Neural cell (in vitro differentiated cells): ENCODE results near the gene LIG1. TPM values are rescaled to one million over a fixed set of nuclear protein-coding genes. Genes with fewer than 3 reads are reported as not detected.

Experiments used
- H2AFZ ChIP-seq: fragments of 200-600, 300-800 bp; sonication (generic), shearing (Covaris generic); 2 replicates; pipeline ENCODE4 v1.6.0; 2014; ENCODE audit warnings: low read depth, mild to moderate bottlenecking, antibody characterized with exemption, low read length, moderate library complexity
- H3F3A ChIP-seq: fragments of 200-600 bp; shearing (Covaris generic); 2 replicates; pipeline ENCODE4 v1.6.1; 2016; ENCODE audit warnings: mild to moderate bottlenecking, moderate library complexity, mixed read lengths, antibody characterized with exemption, low read length; ENCODE audit not compliant: insufficient read depth, poor library complexity, severe bottlenecking
- H3K27ac ChIP-seq: fragments of 200-600, 300-800 bp; sonication (generic), shearing (Covaris generic); 2 replicates; pipeline ENCODE4 v1.5.1; 2014; ENCODE audit warnings: mild to moderate bottlenecking, low read length, moderate library complexity
- H3K27me3 ChIP-seq: fragments of 300-800, 200-600 bp; sonication (generic), shearing (Covaris generic); 2 replicates; pipeline ENCODE4 v1.6.0; 2014; ENCODE audit warnings: mild to moderate bottlenecking, low read depth, low read length, moderate library complexity; ENCODE audit not compliant: insufficient read depth
- H3K36me3 ChIP-seq: fragments of 300-800, 200-600 bp; sonication (generic), shearing (Covaris generic); 2 replicates; pipeline ENCODE4 v1.5.1; 2014; ENCODE audit warnings: mild to moderate bottlenecking, antibody characterized with exemption, low read length, moderate library complexity; ENCODE audit not compliant: insufficient read depth
- H3K4me2 ChIP-seq: fragments of 300-800, 200-600 bp; sonication (generic), shearing (Covaris generic); 2 replicates; pipeline ENCODE4 v1.6.0; 2014; ENCODE audit warnings: mild to moderate bottlenecking, low read length
- H3K4me3 ChIP-seq: fragments of 300-800, 200-600 bp; sonication (generic), shearing (Covaris generic); 2 replicates; pipeline ENCODE4 v1.5.1; 2014; ENCODE audit warnings: mild to moderate bottlenecking, low read length, moderate library complexity
- H3K79me2 ChIP-seq: fragments of 200-600 bp; shearing (Covaris generic); replicated peaks from 2 replicates; pipeline ENCODE4 v1.6.0; 2014; ENCODE audit warnings: mild to moderate bottlenecking, low read length, moderate library complexity; ENCODE audit not compliant: insufficient read depth
- H3K9ac ChIP-seq: fragments of 300-800, 200-600 bp; sonication (generic), shearing (Covaris generic); 2 replicates; pipeline ENCODE4 v1.6.1; 2016; ENCODE audit warnings: mild to moderate bottlenecking, low read length, mixed read lengths
- H3K9me2 ChIP-seq: fragments of 200-600 bp; shearing (Covaris generic); 2 replicates; pipeline ENCODE4 v1.6.1; 2016; ENCODE audit warnings: mild to moderate bottlenecking, low read length, mixed read lengths; ENCODE audit not compliant: insufficient read depth
- H3K9me3 ChIP-seq: fragments of 200-600, 300-800 bp; sonication (generic), shearing (Covaris generic); 2 replicates; pipeline ENCODE4 v1.6.1; 2016; ENCODE audit warnings: mild to moderate bottlenecking, mixed run types, low read length, moderate library complexity, mixed read lengths
- H4K20me1 ChIP-seq: fragments of 200-600 bp; shearing (Covaris generic); 2 replicates; pipeline ENCODE4 v1.6.1; 2016; ENCODE audit warnings: mild to moderate bottlenecking, mixed run types; ENCODE audit not compliant: insufficient read depth
- EP300 ChIP-seq: fragments of 450-650 bp; conservative IDR thresholded peaks from 2 replicates; pipeline ENCODE4 v1.6.1; 2014; ENCODE audit warnings: antibody characterized with exemption, mild to moderate bottlenecking, moderate library complexity; ENCODE audit not compliant: poor library complexity, severe bottlenecking
- EZH2 ChIP-seq: fragments of 200-600, 300-800 bp; shearing (Covaris generic), sonication (generic); IDR thresholded peaks from 2 replicates; pipeline ENCODE4 v1.6.1; 2014; ENCODE audit warnings: antibody characterized with exemption, low read length, borderline replicate concordance, mild to moderate bottlenecking; ENCODE audit not compliant: insufficient read depth, poor library complexity, severe bottlenecking
- MXI1 ChIP-seq: fragments of 450-650 bp; conservative IDR thresholded peaks from 2 replicates; pipeline ENCODE4 v1.6.1; 2014; ENCODE audit warnings: antibody characterized with exemption, mild to moderate bottlenecking; ENCODE audit not compliant: poor library complexity, severe bottlenecking
- POLR2AphosphoS5 ChIP-seq: IDR thresholded peaks from 2 replicates; pipeline ENCODE4 v1.6.1; 2012
- RAD21 ChIP-seq: fragments of 450-650 bp; conservative IDR thresholded peaks from 2 replicates; pipeline ENCODE4 v1.6.1; 2014; ENCODE audit warnings: antibody characterized with exemption, mild to moderate bottlenecking, moderate library complexity
- SMC3 ChIP-seq: fragments of 450-650 bp; conservative IDR thresholded peaks from 2 replicates; pipeline ENCODE4 v1.6.1; 2014; ENCODE audit warnings: antibody characterized with exemption, mild to moderate bottlenecking, moderate library complexity; ENCODE audit not compliant: poor library complexity
- TAF1 ChIP-seq: IDR thresholded peaks from 2 replicates; pipeline ENCODE4 v1.6.1; 2012; ENCODE audit warnings: low read depth
- polyA plus RNA-seq: library from polyadenylated mRNA; depleted of rRNA; stranded (reverse); fragments of >200 nt; gene quantifications from 2 replicates; pipeline ENCODE4 v1.2.3, GENCODE V29; 2014
- TF ChIP-seq, protein P1 (sequence below): fragments of 450-650 bp; IDR thresholded peaks from 2 replicates; pipeline ENCODE4 v1.5.1; 2014; ENCODE audit warnings: antibody characterized with exemption, mild to moderate bottlenecking, moderate library complexity; ENCODE audit not compliant: poor library complexity, severe bottlenecking
- TF ChIP-seq, protein P2 (sequence below): IDR thresholded peaks from 2 replicates; pipeline ENCODE4 v1.6.1; 2012; ENCODE audit warnings: borderline replicate concordance

The LIG1 gene
- polyA plus RNA-seq, 1 donor from 2014 or later = 33.9 TPM

DNA sequence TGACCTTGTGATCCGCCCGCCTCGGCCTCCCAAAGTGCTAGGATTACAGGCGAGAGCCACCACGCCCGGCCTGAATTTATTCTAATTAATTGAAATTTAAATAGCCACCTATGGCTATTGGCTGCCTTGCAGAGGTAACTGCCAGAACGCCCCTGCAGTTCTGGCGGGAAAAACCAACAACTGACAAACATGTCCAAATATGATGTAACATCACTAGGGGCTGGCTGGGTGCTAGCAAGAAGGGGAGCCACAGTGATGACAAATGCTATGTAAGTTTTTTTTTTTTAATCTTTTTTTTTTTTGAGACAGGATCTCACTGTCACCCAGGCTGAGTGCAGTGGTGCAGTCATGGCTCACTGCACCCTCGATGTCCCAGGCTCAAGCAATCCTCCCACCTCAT is 13.2 kb upstream of the LIG1 start:
- Histone ChIP-seq H3K9ac (no peak overlapping the region), H3F3A (no peaks in the 10 kb centered on the region), H4K20me1 (no peaks in the 10 kb centered on the region), H3K79me2 (no peaks in the 10 kb centered on the region), H3K9me3 (peaks cover 11% of the 10 kb centered on the region), H3K4me2 (no peak overlapping the region), H3K9me2 (no peaks in the 10 kb centered on the region), H3K27me3 (no peaks in the 10 kb centered on the region), H3K4me3 (no peak overlapping the region), H3K27ac (no peak overlapping the region), H3K36me3 (no peaks in the 10 kb centered on the region), H2AFZ (no peak overlapping the region)
- no peak for TF ChIP-seq SMC3
- no peak for TF ChIP-seq EZH2
- TF ChIP-seq, protein P1, sequence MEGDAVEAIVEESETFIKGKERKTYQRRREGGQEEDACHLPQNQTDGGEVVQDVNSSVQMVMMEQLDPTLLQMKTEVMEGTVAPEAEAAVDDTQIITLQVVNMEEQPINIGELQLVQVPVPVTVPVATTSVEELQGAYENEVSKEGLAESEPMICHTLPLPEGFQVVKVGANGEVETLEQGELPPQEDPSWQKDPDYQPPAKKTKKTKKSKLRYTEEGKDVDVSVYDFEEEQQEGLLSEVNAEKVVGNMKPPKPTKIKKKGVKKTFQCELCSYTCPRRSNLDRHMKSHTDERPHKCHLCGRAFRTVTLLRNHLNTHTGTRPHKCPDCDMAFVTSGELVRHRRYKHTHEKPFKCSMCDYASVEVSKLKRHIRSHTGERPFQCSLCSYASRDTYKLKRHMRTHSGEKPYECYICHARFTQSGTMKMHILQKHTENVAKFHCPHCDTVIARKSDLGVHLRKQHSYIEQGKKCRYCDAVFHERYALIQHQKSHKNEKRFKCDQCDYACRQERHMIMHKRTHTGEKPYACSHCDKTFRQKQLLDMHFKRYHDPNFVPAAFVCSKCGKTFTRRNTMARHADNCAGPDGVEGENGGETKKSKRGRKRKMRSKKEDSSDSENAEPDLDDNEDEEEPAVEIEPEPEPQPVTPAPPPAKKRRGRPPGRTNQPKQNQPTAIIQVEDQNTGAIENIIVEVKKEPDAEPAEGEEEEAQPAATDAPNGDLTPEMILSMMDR = no peak
- no peak for TF ChIP-seq POLR2AphosphoS5
- TF ChIP-seq, protein P2, sequence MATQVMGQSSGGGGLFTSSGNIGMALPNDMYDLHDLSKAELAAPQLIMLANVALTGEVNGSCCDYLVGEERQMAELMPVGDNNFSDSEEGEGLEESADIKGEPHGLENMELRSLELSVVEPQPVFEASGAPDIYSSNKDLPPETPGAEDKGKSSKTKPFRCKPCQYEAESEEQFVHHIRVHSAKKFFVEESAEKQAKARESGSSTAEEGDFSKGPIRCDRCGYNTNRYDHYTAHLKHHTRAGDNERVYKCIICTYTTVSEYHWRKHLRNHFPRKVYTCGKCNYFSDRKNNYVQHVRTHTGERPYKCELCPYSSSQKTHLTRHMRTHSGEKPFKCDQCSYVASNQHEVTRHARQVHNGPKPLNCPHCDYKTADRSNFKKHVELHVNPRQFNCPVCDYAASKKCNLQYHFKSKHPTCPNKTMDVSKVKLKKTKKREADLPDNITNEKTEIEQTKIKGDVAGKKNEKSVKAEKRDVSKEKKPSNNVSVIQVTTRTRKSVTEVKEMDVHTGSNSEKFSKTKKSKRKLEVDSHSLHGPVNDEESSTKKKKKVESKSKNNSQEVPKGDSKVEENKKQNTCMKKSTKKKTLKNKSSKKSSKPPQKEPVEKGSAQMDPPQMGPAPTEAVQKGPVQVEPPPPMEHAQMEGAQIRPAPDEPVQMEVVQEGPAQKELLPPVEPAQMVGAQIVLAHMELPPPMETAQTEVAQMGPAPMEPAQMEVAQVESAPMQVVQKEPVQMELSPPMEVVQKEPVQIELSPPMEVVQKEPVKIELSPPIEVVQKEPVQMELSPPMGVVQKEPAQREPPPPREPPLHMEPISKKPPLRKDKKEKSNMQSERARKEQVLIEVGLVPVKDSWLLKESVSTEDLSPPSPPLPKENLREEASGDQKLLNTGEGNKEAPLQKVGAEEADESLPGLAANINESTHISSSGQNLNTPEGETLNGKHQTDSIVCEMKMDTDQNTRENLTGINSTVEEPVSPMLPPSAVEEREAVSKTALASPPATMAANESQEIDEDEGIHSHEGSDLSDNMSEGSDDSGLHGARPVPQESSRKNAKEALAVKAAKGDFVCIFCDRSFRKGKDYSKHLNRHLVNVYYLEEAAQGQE = no peak

DNA sequence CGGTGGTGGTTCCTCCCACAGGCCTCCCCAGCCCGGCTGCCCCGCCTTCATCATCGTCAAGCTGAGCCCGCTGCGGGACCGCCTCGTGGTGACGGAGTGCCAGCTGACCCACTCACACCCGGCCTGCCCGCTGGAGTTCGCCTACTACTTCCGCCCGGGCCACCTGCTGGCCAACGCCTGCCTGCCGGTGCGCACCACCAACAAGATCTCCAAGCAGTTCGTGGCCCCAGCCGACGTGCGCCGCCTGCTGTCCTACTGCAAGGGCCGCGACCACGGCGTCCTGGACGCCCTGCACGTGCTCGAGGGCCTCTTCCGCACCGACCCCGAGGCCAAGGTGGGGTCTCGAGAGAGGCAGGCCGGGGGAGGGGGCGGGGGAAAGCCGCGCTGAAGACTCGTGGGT is 12.3 kb upstream of the LIG1 start:
- Histone ChIP-seq H3K36me3 (no peaks in the 10 kb centered on the region), H4K20me1 (no peaks in the 10 kb centered on the region), H3F3A (no peaks in the 10 kb centered on the region), H3K27ac (no peak overlapping the region), H3K27me3 (no peaks in the 10 kb centered on the region), H3K4me2 (no peak overlapping the region), H3K9me3 (peaks cover 11% of the 10 kb centered on the region), H3K4me3 (no peak overlapping the region), H3K9ac (no peak overlapping the region), H3K79me2 (no peaks in the 10 kb centered on the region), H3K9me2 (no peaks in the 10 kb centered on the region), H2AFZ (no peak overlapping the region)
- TF ChIP-seq RAD21 (no peak), MXI1 (no peak), SMC3 (no peak), POLR2AphosphoS5 (no peak), EP300 (no peak), EZH2 (no peak), TAF1 (no peak)
- TF ChIP-seq, protein P2 = no peak
- TF ChIP-seq, protein P1 = no peak
